ENCODE measurements around the gene TEPSIN.

TEPSIN gene

DNA sequence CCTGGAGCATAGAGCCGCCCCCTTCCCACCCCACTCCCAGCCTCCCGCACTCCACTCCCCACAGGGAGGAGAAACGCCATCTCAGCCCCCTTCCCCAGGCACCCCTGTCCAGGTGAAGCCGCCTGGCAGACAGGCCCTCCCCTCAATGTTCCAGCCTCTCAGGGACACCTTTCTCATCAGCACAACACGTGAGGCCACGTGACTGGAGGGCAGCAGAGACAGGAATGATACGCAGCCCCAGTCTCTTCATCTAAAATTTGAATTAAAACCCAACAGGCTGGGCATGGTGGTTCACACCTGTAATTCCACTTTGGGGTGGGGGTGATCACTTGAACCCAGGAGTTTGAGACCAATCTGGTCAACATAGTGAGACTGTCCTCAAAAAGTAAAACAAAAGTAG lies 52.7 kb downstream of the TEPSIN start:
- no peak overlapping the region for H3K27ac ChIP-seq
- TF ChIP-seq, protein P1, sequence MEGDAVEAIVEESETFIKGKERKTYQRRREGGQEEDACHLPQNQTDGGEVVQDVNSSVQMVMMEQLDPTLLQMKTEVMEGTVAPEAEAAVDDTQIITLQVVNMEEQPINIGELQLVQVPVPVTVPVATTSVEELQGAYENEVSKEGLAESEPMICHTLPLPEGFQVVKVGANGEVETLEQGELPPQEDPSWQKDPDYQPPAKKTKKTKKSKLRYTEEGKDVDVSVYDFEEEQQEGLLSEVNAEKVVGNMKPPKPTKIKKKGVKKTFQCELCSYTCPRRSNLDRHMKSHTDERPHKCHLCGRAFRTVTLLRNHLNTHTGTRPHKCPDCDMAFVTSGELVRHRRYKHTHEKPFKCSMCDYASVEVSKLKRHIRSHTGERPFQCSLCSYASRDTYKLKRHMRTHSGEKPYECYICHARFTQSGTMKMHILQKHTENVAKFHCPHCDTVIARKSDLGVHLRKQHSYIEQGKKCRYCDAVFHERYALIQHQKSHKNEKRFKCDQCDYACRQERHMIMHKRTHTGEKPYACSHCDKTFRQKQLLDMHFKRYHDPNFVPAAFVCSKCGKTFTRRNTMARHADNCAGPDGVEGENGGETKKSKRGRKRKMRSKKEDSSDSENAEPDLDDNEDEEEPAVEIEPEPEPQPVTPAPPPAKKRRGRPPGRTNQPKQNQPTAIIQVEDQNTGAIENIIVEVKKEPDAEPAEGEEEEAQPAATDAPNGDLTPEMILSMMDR (conservative IDR thresholded peaks at IDR 0.05) = no peak
- no peak for TF ChIP-seq ZFX (IDR thresholded peaks at IDR 0.05)

DNA sequence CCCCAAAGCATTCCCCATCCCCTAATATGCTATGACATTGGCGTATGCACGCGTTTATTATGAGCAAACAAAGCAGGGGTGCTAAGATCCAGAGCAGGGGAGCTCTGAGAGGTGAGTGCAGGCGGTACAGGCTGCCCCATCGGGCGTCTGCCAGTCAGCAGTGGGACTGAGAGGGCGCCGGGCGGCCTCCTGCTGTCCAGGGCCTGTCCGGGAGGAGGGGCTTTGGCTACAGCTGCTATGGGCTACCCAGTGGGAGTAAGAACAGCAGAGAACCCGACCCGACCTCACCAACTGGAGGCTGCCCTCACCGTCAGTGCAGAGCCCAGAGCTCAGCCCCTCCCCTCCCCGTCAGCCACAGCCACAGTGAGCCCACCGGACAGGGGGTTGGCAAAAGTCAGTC lies 54.3 kb downstream of the TEPSIN start:
- no peak for TF ChIP-seq ZFX (IDR thresholded peaks at IDR 0.05)
- TF ChIP-seq, protein P1 (conservative IDR thresholded peaks at IDR 0.05) = no peak
- no peak overlapping the region for H3K27ac ChIP-seq

DNA sequence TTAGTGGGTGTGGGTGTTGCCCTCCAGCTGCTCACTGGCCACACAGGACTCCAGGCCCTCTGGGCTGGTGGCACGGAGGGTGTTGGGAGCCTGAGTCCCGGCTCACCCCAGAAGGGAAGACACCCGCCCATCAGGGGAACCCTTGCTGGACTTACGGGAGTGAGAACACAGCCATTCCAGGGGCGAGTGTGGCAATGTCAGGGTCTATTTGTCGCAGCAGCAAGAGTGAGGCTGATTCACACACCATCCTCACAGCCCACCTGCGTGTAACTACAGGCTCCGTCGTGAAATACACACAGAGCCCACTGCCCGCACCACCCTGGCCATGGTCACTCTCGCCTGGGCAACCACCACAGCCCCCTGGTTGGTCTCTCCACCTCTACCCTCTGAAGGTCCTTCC lies 55.0 kb downstream of the TEPSIN start:
- TF ChIP-seq, protein P1 (conservative IDR thresholded peaks at IDR 0.05) = no peak
- no peak for TF ChIP-seq ZFX (IDR thresholded peaks at IDR 0.05)
- H3K27ac ChIP-seq = no peak overlapping the region

DNA sequence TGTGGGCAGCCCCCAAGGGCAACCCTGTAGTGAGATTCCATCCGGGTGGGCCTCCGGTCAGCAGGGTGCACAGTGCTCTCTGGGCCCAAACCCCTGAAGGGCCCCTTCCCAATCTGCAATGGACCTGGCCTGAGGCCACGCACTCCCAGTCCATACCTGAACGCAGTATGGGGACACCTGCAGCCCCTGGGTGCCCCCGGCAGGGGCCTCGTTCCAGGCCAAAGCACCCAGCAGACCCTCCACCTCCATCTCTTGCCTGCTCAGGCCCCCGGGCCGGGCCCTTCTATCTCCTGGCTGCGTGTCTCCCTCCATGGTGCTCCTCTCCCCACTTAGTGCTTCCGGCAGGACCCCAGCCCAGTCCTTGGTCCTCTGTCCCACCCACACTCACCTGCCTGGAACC lies 55.5 kb downstream of the TEPSIN start:
- TF ChIP-seq, protein P1 (conservative IDR thresholded peaks at IDR 0.05) = no peak
- no peak for TF ChIP-seq ZFX (IDR thresholded peaks at IDR 0.05)

DNA sequence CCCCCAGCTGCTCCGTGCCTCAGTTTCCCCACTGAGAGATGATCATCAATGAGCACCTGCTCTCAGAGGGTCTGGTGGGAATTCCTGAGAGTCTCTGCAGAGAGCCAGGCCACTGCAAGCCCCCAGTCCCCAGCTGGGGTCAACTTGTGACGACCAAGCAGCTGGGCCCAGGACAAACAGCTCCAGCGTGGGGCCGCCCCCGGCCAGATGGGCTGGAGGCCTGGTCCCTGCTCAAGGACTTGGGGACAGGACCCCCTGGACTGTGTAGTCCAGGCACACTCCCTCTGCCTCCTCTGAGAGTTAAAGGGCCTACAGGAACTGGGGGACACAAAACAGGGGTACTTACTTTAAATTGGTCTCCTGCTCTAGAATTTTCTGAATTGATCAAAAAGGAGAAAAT lies 56.3 kb downstream of the TEPSIN start:
- TF ChIP-seq, protein P1 (conservative IDR thresholded peaks at IDR 0.05) = no peak
- TF ChIP-seq ZFX (IDR thresholded peaks at IDR 0.05) = no peak

More for the DNA sequence above, 55.5 kb downstream of the TEPSIN start:
- H3K27ac ChIP-seq = no peak overlapping the region

DNA sequence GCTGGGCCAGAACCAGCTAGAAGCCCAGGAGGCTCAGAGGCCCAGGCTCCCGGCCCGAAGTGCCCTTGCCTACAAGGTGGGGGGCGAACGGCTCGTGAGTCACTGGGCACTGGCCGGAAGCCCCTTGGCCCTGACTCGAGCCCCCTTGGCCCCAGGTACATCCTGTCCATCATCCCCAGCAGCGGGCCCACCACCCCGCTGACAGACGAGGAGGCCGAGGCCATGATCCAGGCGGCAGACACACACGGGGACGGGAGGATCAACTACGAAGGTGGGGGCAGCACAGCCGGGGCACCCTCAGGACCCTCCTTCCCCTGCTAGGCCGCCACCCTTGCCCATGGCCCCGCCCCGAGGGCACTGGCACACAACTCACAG lies 57.1 kb downstream of the TEPSIN start:
- TF ChIP-seq, protein P1 (conservative IDR thresholded peaks at IDR 0.05) = no peak
- no peak for TF ChIP-seq ZFX (IDR thresholded peaks at IDR 0.05)

More for the DNA sequence above, 56.3 kb downstream of the TEPSIN start:
- no peak overlapping the region for H3K27ac ChIP-seq

DNA sequence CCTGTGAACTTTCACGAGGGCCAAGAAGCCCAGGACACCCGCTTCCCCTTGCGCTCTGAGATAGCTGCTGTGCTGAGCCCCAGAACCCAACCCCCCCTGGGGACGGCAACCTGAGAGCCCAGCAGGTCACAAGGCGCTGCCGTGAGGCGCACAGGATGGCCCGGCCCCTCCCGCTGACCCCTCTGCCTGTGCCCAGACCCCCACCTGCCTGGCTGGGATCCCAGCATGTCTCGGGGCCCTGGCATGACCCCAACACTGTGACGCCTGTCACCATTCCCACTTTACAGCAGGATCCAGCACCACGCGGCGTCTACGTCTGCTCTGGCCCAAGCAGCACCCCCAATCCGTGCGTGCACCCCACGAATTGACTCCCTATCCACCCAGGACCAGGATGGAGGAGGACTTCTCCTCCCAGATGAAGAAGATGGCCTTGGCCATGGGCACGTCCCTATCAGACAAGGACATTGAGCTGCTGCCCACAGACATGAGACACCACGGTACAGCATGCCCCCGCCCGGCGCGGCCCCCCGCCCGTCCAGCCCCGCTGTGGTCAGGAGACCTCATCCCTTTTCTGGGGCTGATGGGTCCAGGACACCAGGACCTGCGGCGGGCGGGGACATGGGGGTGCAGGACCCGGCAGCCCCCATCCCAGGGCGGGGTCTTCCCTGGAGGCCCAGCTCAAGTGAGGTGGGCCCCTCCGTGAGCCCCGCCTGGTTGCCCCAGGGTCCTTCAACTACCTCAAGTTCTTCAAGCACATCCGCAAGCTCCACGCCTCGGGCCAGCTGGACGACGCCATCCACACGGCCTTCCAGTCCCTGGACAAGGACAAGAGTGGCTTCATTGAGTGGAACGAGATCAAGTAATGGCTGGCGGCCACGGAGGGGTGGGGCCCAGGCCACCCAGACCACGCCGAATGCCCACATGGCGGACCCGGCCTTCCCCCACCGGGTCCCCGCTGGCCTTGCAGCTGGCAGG lies 57.7 kb downstream of the TEPSIN start:
- TF ChIP-seq ZFX (IDR thresholded peaks at IDR 0.05) = no peak
- TF ChIP-seq, protein P1 (conservative IDR thresholded peaks at IDR 0.05) = no peak
- H3K27ac ChIP-seq = no peak overlapping the region

More for the DNA sequence above, 57.1 kb downstream of the TEPSIN start:
- H3K27ac ChIP-seq = no peak overlapping the region

Data from C4-2B (cell line).